Uterus (tissue), 2 donors: Measurements from ENCODE around the gene TSPAN32.

Experiments used
- POLR2A ChIP-seq, 2 donors: fragments of 450-650 bp; IDR thresholded peaks; one replicate each; pipeline ENCODE4 v1.6.1; 2016; ENCODE audit warnings: antibody characterized with exemption in 2 of 2, mild to moderate bottlenecking in 1 of 2, moderate library complexity in 1 of 2
- TF ChIP-seq, protein P1 (sequence below), 4 experiments: fragments of 200-600 bp in 2 of 4; fragments of 450-650 bp in 2 of 4; sonication (generic) in 2 of 4; IDR thresholded peaks; one replicate each; pipeline ENCODE4 v1.5.1; 2016 to 2019; ENCODE audit warnings: antibody characterized with exemption in 4 of 4, mild to moderate bottlenecking in 2 of 4, moderate library complexity in 1 of 4

DNA sequence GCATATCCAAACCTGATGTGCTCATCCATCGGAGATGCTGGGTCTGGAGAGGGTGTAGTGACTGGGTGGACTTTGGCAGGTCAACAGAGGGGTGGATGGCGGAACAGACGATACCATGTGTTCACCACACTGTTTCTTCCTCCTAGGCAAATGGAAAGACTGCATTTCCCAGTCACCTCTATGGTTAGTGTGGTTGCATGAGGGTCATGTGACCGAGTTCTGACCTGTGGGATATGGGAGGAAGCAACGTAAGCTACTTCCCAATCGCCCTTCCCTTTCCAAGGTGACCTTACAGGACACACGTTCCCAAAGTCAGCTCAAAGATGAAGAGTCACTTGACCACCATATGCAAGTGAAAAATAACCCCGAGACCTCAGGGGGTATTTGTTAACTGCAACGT, 27.7 kb downstream of the TSPAN32 start:
- no peak for TF ChIP-seq POLR2A (IDR thresholded peaks at IDR 0.05)
- TF ChIP-seq, protein P1, sequence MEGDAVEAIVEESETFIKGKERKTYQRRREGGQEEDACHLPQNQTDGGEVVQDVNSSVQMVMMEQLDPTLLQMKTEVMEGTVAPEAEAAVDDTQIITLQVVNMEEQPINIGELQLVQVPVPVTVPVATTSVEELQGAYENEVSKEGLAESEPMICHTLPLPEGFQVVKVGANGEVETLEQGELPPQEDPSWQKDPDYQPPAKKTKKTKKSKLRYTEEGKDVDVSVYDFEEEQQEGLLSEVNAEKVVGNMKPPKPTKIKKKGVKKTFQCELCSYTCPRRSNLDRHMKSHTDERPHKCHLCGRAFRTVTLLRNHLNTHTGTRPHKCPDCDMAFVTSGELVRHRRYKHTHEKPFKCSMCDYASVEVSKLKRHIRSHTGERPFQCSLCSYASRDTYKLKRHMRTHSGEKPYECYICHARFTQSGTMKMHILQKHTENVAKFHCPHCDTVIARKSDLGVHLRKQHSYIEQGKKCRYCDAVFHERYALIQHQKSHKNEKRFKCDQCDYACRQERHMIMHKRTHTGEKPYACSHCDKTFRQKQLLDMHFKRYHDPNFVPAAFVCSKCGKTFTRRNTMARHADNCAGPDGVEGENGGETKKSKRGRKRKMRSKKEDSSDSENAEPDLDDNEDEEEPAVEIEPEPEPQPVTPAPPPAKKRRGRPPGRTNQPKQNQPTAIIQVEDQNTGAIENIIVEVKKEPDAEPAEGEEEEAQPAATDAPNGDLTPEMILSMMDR (IDR thresholded peaks at IDR 0.05): no peak
